DND-41 (cell line): ENCODE results near the gene FOSL1.

Source experiments
- ATAC-seq: fragments of 200-7000 bp; cut with Tn5 transposase; 3 replicates; pipeline ENCODE4 v1.9.1; 2021; ENCODE audit warnings: low read depth; ENCODE audit not compliant: insufficient read depth
- DNase-seq: peaks from one replicate; pipeline ENCODE4 v3.0.0-alpha.2; 2020
- H2AFZ ChIP-seq: 2 replicates; pipeline ENCODE4 v1.6.0; 2012; ENCODE audit warnings: low read depth, low read length
- H3K27ac ChIP-seq: 2 replicates; pipeline ENCODE4 v1.5.1; 2012; ENCODE audit warnings: low read length, inconsistent platforms
- H3K27me3 ChIP-seq: fragments of 200-600 bp; sonication (generic); 2 replicates; pipeline ENCODE4 v1.6.0; 2012; ENCODE audit warnings: low read length, mild to moderate bottlenecking, inconsistent platforms; ENCODE audit not compliant: insufficient read depth, poor library complexity
- H3K36me3 ChIP-seq: 2 replicates; pipeline ENCODE4 v1.5.1; 2012; ENCODE audit warnings: low read length, inconsistent platforms; ENCODE audit not compliant: insufficient read depth
- H3K4me1 ChIP-seq: 2 replicates; pipeline ENCODE4 v1.5.1; 2012; ENCODE audit warnings: mild to moderate bottlenecking, low read length; ENCODE audit not compliant: insufficient read depth
- H3K4me2 ChIP-seq: 2 replicates; pipeline ENCODE4 v1.6.0; 2012; ENCODE audit warnings: mild to moderate bottlenecking, moderate library complexity, low read length, inconsistent platforms; ENCODE audit not compliant: insufficient read depth
- H3K4me3 ChIP-seq, 2 experiments: fragments of 200-600 bp in 1 of 2; shearing (Covaris generic) in 1 of 2; 2 replicates each; pipeline ENCODE4 v1.5.1; 2012 to 2016; ENCODE audit warnings: inconsistent platforms in 2 of 2, low read length in 2 of 2, mild to moderate bottlenecking in 2 of 2, low read depth in 1 of 2, moderate library complexity in 1 of 2
- H3K79me2 ChIP-seq: 2 replicates; pipeline ENCODE4 v1.6.0; 2012; ENCODE audit warnings: low read length, inconsistent platforms; ENCODE audit not compliant: insufficient read depth
- H3K9ac ChIP-seq: 2 replicates; pipeline ENCODE4 v1.6.0; 2012; ENCODE audit warnings: low read depth, mild to moderate bottlenecking, inconsistent platforms, low read length, moderate library complexity
- H3K9me3 ChIP-seq: 2 replicates; pipeline ENCODE4 v1.5.1; 2012; ENCODE audit warnings: low read length, moderate library complexity, mild to moderate bottlenecking, inconsistent platforms; ENCODE audit not compliant: insufficient read depth, severe bottlenecking
- H4K20me1 ChIP-seq: 2 replicates; pipeline ENCODE4 v1.6.0; 2012; ENCODE audit warnings: low read length; ENCODE audit not compliant: insufficient read depth
- CTCF ChIP-seq: IDR thresholded peaks from 2 replicates; pipeline ENCODE4 v1.5.1; 2012; ENCODE audit warnings: borderline replicate concordance, low read length, moderate library complexity, mild to moderate bottlenecking; ENCODE audit not compliant: poor library complexity, severe bottlenecking; ENCODE audit errors: extremely low read depth
- EZH2 ChIP-seq: IDR thresholded peaks from 3 replicates; pipeline ENCODE4 v1.6.1; 2012; ENCODE audit warnings: borderline replicate concordance, low read depth, mild to moderate bottlenecking, moderate library complexity, low read length, inconsistent platforms; ENCODE audit not compliant: severe bottlenecking

Gene FOSL1

GRCh38 chr11:65919141-65919572 lies 19.0 kb upstream of the FOSL1 start, which contains the start of gene DRAP1:
Gene DRAP1, plus strand, starts transcription at chr11:65919426. Its CDS starts 76 bp downstream, at chr11:65919502.
- H3K79me2 ChIP-seq, result peaks cover 36% of the 10 kb centered on the region

GRCh38 chr11:65918211-65919140 lies 18.3 kb upstream of the FOSL1 start, which contains the start of gene C11orf68:
Gene C11orf68, minus strand, starts transcription at chr11:65919062. Its CDS starts 31 bp downstream, at chr11:65919031.
- no peaks in the 10 kb centered on the region for H3K27me3 ChIP-seq
- peak within 1 kb of the TSS; percentile 99 for H3K9ac ChIP-seq
- H3K27ac ChIP-seq, result peak within 1 kb of the TSS; percentile 94
- peaks cover 15% of the 10 kb centered on the region for H4K20me1 ChIP-seq
- ATAC-seq (peak; percentile 50), DNase-seq (no peak)
- peaks cover 33% of the 10 kb centered on the region for H3K4me1 ChIP-seq
- H2AFZ ChIP-seq, result peak within 1 kb of the TSS; percentile 94
- H3K79me2 ChIP-seq, result peaks cover 36% of the 10 kb centered on the region
- TF ChIP-seq CTCF (no peak), EZH2 (no peak)
- H3K4me2 ChIP-seq, result peak within 1 kb of the TSS; percentile 98
- H3K36me3 ChIP-seq, result peaks cover 48% of the 10 kb centered on the region
- no peaks in the 10 kb centered on the region for H3K9me3 ChIP-seq
- H3K4me3 ChIP-seq, result peak within 1 kb of the TSS; percentile 99

More at GRCh38 chr11:65919141-65919572, 19.0 kb upstream of the FOSL1 start, which contains the start of gene DRAP1:
- Histone ChIP-seq H3K4me1 (peaks cover 33% of the 10 kb centered on the region), H3K9ac (peak within 1 kb of the TSS; percentile 99), H3K4me3 (peak within 1 kb of the TSS; percentile 99), H3K27me3 (no peaks in the 10 kb centered on the region), H4K20me1 (peaks cover 15% of the 10 kb centered on the region), H3K27ac (peak within 1 kb of the TSS; percentile 94), H3K4me2 (peak within 1 kb of the TSS; percentile 98), H3K36me3 (peaks cover 48% of the 10 kb centered on the region), H2AFZ (peak within 1 kb of the TSS; percentile 94), H3K9me3 (no peaks in the 10 kb centered on the region)
- DNase-seq (peak; percentile 98), ATAC-seq (peak; percentile 91)
- TF ChIP-seq CTCF (no peak), EZH2 (no peak)

GRCh38 chr11:65917434-65918210 lies 17.4 kb upstream of the FOSL1 start:
- Histone ChIP-seq H3K79me2 (peaks cover 36% of the 10 kb centered on the region), H3K4me3 (peak overlapping the region; percentile 99), H3K36me3 (peaks cover 41% of the 10 kb centered on the region), H4K20me1 (peaks cover 15% of the 10 kb centered on the region), H3K9me3 (no peaks in the 10 kb centered on the region), H3K27me3 (no peaks in the 10 kb centered on the region), H3K4me2 (peak overlapping the region; percentile 98), H3K4me1 (peaks cover 33% of the 10 kb centered on the region), H3K9ac (peak overlapping the region; percentile 99), H2AFZ (no peak overlapping the region), H3K27ac (peak overlapping the region; percentile 94)
- DNase-seq (no peak), ATAC-seq (no peak)
- TF ChIP-seq EZH2 (no peak), CTCF (no peak)
